Vagina (tissue), 2 donors: ENCODE results near the gene CLEC4G.

Source experiments
- CTCF ChIP-seq, 3 experiments: fragments of 450-650 bp in 2 of 3; fragments of 200-600 bp in 1 of 3; sonication (generic) in 1 of 3; IDR thresholded peaks; one replicate each; pipeline ENCODE4 v1.5.1; 2017 to 2019; ENCODE audit warnings: antibody characterized with exemption in 3 of 3, mild to moderate bottlenecking in 2 of 3, moderate library complexity in 2 of 3
- POLR2A ChIP-seq, 2 donors: fragments of 450-650 bp; IDR thresholded peaks; one replicate each; pipeline ENCODE4 v1.6.1; 2017; ENCODE audit warnings: antibody characterized with exemption in 2 of 2, mild to moderate bottlenecking in 2 of 2, moderate library complexity in 2 of 2
- POLR2AphosphoS5 ChIP-seq, 2 donors: sonication (generic); formaldehyde crosslinking; IDR thresholded peaks; one replicate each; pipeline ENCODE4 v1.9.0; 2017; ENCODE audit warnings: antibody characterized with exemption in 2 of 2, mild to moderate bottlenecking in 2 of 2, low read depth in 1 of 2; ENCODE audit not compliant: insufficient read depth in 1 of 2

- TF ChIP-seq CTCF (IDR thresholded peaks at IDR 0.05) (no peak), POLR2A (IDR thresholded peaks at IDR 0.05) (no peak), POLR2AphosphoS5 (IDR thresholded peaks at IDR 0.05; ENCODE audit: insufficient read depth in 1 of 2, low read depth in 1 of 2) (no peak)
These were observed 51.9 kb downstream of the CLEC4G start for GRCh38 chr19:7679771-7680605.
